GM23338 (cell line): ENCODE measurements around the gene SNX30. TPM values are rescaled to one million over a fixed set of nuclear protein-coding genes. Genes with fewer than 3 reads are reported as not detected.

Source experiments
- ATAC-seq: fragments of 200-7000 bp; cut with Tn5 transposase; 3 replicates; pipeline ENCODE4 v1.9.1; 2020
- DNase-seq: peaks from one replicate; pipeline ENCODE4 v3.0.0-alpha.2; 2015; ENCODE audit warnings: low spot score
- H2AFZ ChIP-seq: fragments of 200-600 bp; sonication (generic); 2 replicates; pipeline ENCODE4 v1.8.0; 2016; ENCODE audit warnings: antibody characterized with exemption, mild to moderate bottlenecking, moderate library complexity
- H3F3A ChIP-seq: fragments of 200-600 bp; sonication (generic); replicated peaks from 2 replicates; pipeline ENCODE4 v1.8.0; 2017; ENCODE audit warnings: antibody characterized with exemption, mixed run types, low read depth
- H3K27ac ChIP-seq: fragments of 200-600 bp; sonication (generic); 2 replicates; pipeline ENCODE4 v1.6.1; 2016; ENCODE audit warnings: low read depth
- H3K27me3 ChIP-seq: fragments of 200-600 bp; sonication (generic); 2 replicates; pipeline ENCODE4 v1.8.0; 2016; ENCODE audit warnings: mild to moderate bottlenecking, mixed run types, moderate library complexity; ENCODE audit not compliant: insufficient read depth
- H3K36me3 ChIP-seq: fragments of 200-600 bp; sonication (generic); 2 replicates; pipeline ENCODE4 v1.8.0; 2016; ENCODE audit warnings: mild to moderate bottlenecking; ENCODE audit not compliant: insufficient read depth
- H3K4me1 ChIP-seq: fragments of 200-600 bp; sonication (generic); 2 replicates; pipeline ENCODE4 v1.8.0; 2016; ENCODE audit warnings: mild to moderate bottlenecking, moderate library complexity; ENCODE audit not compliant: insufficient read depth
- H3K4me2 ChIP-seq: fragments of 200-600 bp; sonication (generic); 2 replicates; pipeline ENCODE4 v1.7.1; 2017; ENCODE audit warnings: mixed run types
- H3K4me3 ChIP-seq: fragments of 200-600 bp; sonication (generic); 2 replicates; pipeline ENCODE4 v1.6.1; 2016; ENCODE audit warnings: mixed run types
- H3K79me2 ChIP-seq: fragments of 200-600 bp; sonication (generic); replicated peaks from 2 replicates; pipeline ENCODE4 v1.8.0; 2017; ENCODE audit warnings: mild to moderate bottlenecking; ENCODE audit not compliant: insufficient read depth
- H3K9me2 ChIP-seq: fragments of 200-600 bp; sonication (generic); 2 replicates; pipeline ENCODE4 v1.8.0; 2017; ENCODE audit not compliant: insufficient read depth
- H4K20me1 ChIP-seq: fragments of 200-600 bp; sonication (generic); replicated peaks from 2 replicates; pipeline ENCODE4 v1.8.0; 2017; ENCODE audit warnings: mild to moderate bottlenecking; ENCODE audit not compliant: insufficient read depth
- H3K27ac Mint-ChIP-seq: 2 replicates; pipeline ENCODE4 v1.8.0; 2020; ENCODE audit warnings: inconsistent platforms, mild to moderate bottlenecking, moderate library complexity, mixed read lengths
- H3K27me3 Mint-ChIP-seq: 3 replicates; pipeline ENCODE4 v1.8.0; 2022; ENCODE audit warnings: low read depth, mild to moderate bottlenecking, moderate library complexity, mixed read lengths, inconsistent platforms; ENCODE audit not compliant: insufficient read depth, poor library complexity
- H3K36me3 Mint-ChIP-seq: 3 replicates; pipeline ENCODE4 v1.8.0; 2021; ENCODE audit warnings: low read depth, mild to moderate bottlenecking, inconsistent platforms, moderate library complexity, mixed read lengths
- H3K4me1 Mint-ChIP-seq: 3 replicates; pipeline ENCODE4 v1.8.0; 2020; ENCODE audit warnings: mild to moderate bottlenecking, inconsistent platforms, mixed read lengths
- H3K4me3 Mint-ChIP-seq: 3 replicates; pipeline ENCODE4 v1.8.0; 2021; ENCODE audit warnings: moderate library complexity, mild to moderate bottlenecking, inconsistent platforms, mixed read lengths
- H3K9me3 Mint-ChIP-seq: 3 replicates; pipeline ENCODE4 v1.8.0; 2020; ENCODE audit warnings: moderate library complexity, mild to moderate bottlenecking, inconsistent platforms, mixed read lengths
- CREB1 ChIP-seq: fragments of 250-450 bp; sonication (Bioruptor Pico); IDR thresholded peaks from 2 replicates; pipeline ENCODE4 v1.5.0; 2020; ENCODE audit warnings: low read depth, mild to moderate bottlenecking, moderate library complexity
- CTCF ChIP-seq, 2 experiments: fragments of 200-600 bp in 1 of 2; sonication (generic) in 1 of 2; conservative IDR thresholded peaks; 2 replicates each; pipeline versions ENCODE4 v1.5.1 to v1.6.1; 2016 to 2017; ENCODE audit warnings: antibody characterized with exemption in 2 of 2, low read depth in 2 of 2, mild to moderate bottlenecking in 2 of 2, moderate library complexity in 1 of 2
- ETS1 ChIP-seq: IDR thresholded peaks from 2 replicates; pipeline ENCODE4 v1.6.1; 2016; ENCODE audit warnings: antibody characterized with exemption
- EZH2 ChIP-seq: fragments of 200-600 bp; sonication (generic); IDR thresholded peaks from one replicate; pipeline ENCODE4 v1.8.0; 2017; ENCODE audit warnings: antibody characterized with exemption, mild to moderate bottlenecking, low read depth; ENCODE audit not compliant: unreplicated experiment
- NANOG ChIP-seq: IDR thresholded peaks from 2 replicates; pipeline ENCODE4 v1.6.1; 2016; ENCODE audit warnings: antibody characterized with exemption, borderline replicate concordance
- POLR2AphosphoS5 ChIP-seq: IDR thresholded peaks from 2 replicates; pipeline ENCODE4 v1.6.1; 2016; ENCODE audit warnings: antibody characterized with exemption, low read depth
- REST ChIP-seq: IDR thresholded peaks from one replicate; pipeline ENCODE4 v1.6.1; 2018; ENCODE audit warnings: antibody characterized with exemption; ENCODE audit not compliant: unreplicated experiment
- STAT1 ChIP-seq: IDR thresholded peaks from one replicate; pipeline ENCODE4 v1.6.1; 2016; ENCODE audit warnings: antibody characterized with exemption; ENCODE audit not compliant: unreplicated experiment
- ZNF114 ChIP-seq: fragments of 250-450 bp; sonication (Bioruptor Pico); IDR thresholded peaks from 2 replicates; pipeline ENCODE4 v1.5.0; 2020; ENCODE audit warnings: mild to moderate bottlenecking, moderate library complexity
- ZNF462 ChIP-seq: fragments of 250-450 bp; sonication (Bioruptor Pico); IDR thresholded peaks from 2 replicates; pipeline ENCODE4 v1.5.0; 2020; ENCODE audit warnings: mild to moderate bottlenecking, moderate library complexity
- polyA plus RNA-seq: library from polyadenylated mRNA; unstranded; fragments of >200 nt; fragmentation: Nextera tagmentation; extraction: Ambion mirVana; gene quantifications from 2 replicates; pipeline ENCODE4 v1.2.1, GENCODE V29; 2016
- total RNA-seq: library from RNA; depleted of rRNA; stranded (reverse); fragments of >200 nt; shearing (Covaris generic); gene quantifications from 2 replicates; pipeline ENCODE4 v1.2.3, GENCODE V29; 2014

SNX30 gene
- total and polyA plus RNA-seq, 2 experiments from 2014 or later: 2.1 to 17.8 TPM

DNA sequence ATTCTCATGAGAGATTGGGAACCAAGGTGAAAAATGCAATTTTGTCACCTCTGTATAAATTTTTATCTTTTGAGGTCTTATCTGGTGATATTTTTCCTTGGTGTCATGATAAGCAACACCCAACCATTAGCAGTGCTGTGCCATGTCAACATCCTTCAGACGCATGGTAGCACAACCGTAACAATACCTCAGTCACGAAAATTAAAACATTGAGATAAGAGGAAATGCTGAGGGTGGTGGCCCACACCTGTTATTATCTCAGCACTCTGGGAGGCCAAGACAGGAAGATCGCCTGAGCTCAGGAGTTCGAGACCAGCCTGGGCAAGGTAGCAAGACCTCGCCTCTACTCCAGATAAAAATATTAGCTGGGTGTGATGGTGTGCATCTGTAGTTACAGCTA lies 107.4 kb downstream of the SNX30 start (continued):
- TF ChIP-seq NANOG (no peak), CTCF (conservative IDR thresholded peaks at IDR 0.05; ENCODE audit: low read depth in 2 of 2) (no peak), ZNF462 (CRISPR knock-in tag) (no peak), STAT1 (no peak), POLR2AphosphoS5 (no peak), CREB1 (CRISPR knock-in tag) (no peak)

DNA sequence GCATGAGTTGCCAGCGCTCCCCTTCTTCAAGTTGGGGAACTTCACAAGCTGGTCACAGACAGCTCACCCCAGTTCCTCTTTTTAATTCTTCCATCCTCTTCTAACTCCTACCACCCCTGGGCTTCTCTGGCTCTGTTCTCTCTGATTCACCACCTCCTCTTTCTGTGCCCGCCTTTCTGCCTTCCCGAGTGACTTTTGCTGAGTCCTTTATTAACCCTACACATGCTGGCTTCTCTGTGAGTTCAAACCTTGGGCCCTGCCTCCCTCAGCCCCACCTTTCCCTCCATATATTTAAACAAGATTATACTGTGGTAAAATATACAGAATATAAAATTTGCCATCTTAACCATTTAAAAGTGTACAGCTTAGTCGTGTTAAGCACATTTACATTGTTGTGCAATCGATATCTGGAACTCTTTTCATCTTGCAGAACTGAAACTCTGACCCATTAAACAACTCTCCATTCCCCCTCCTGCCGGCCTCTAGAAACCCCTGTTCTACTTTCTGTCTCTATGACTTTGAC lies 108.1 kb downstream of the SNX30 start:
- H3F3A ChIP-seq: no peaks in the 10 kb centered on the region
- Mint-ChIP-seq H3K4me1 (0 out of 3 replicates have a peak, but pooled peaks cover 3% of the 10 kb centered on the region), H3K36me3 (no peaks in the 10 kb centered on the region), H3K27me3 (peaks cover 12% of the 10 kb centered on the region), H3K4me3 (no peak overlapping the region), H3K27ac (no peak overlapping the region; the same call in 1 of the 2 replicates), H3K9me3 (0 out of 3 replicates have a peak, but pooled peaks cover 3% of the 10 kb centered on the region)
- no peak overlapping the region for H3K27ac ChIP-seq
- H3K4me3 ChIP-seq: no peak overlapping the region
- no peaks in the 10 kb centered on the region for H3K9me2 ChIP-seq
- no peaks in the 10 kb centered on the region for H3K79me2 ChIP-seq
- no peaks in the 10 kb centered on the region; the same call in 1 of the 2 replicates for H3K36me3 ChIP-seq
- no peaks in the 10 kb centered on the region for H4K20me1 ChIP-seq
- no peak overlapping the region for H2AFZ ChIP-seq
- no peak overlapping the region for H3K4me2 ChIP-seq
- ATAC-seq (no peak), DNase-seq (no peak)
- no peaks in the 10 kb centered on the region for H3K27me3 ChIP-seq
- no peaks in the 10 kb centered on the region for H3K4me1 ChIP-seq
- TF ChIP-seq CTCF (conservative IDR thresholded peaks at IDR 0.05; ENCODE audit: low read depth in 2 of 2) (no peak), ETS1 (no peak), CREB1 (CRISPR knock-in tag) (no peak), EZH2 (no peak), REST (no peak), ZNF114 (CRISPR knock-in tag) (no peak)
